ENCODE results near the gene CDYL. TPM values are rescaled to one million over a fixed set of nuclear protein-coding genes. Genes with fewer than 3 reads are reported as not detected.

CDYL gene
- polyA plus RNA-seq, 1 experiment, result 21.9 TPM

DNA sequence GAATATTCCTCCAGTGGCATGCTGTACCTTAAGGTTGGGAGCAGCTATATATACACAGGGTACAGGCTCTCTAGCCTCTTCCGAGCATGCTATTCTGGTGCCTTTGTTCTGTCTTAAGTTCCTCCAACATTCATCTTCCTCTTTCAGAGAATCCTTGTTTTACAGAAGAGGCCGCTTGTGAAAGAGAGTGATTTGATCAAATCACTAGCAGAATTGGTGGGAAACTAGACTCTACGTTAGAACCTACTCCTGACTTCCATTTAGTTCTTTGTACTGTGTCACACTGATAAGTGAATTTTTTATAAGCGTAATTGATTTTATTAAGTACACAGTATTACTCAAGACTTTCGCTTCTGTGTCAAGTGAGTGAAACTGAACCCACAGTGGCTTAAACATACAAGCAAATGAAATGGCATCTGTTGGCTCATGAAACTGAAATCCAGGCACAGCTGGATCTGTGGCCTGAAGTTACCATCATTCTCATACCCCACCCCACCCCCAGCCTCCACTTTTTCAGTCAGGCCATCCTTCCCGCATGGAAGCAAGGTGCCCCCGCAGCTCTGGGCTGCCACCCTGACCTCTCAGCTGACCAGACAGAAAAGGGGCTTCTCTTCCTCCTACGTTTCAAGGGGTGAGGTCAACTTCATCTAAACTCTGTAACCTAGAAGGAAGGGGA lies 125.3 kb downstream of the CDYL start:
- DNase-seq (ENCODE audit: low read depth), result no peak
- Histone ChIP-seq H3K36me3 (ENCODE audit: control insufficient read depth, insufficient read depth, low read length) (peaks cover 2% of the 10 kb centered on the region; the same call in 1 of the 2 replicates), H3K27me3 (ENCODE audit: control insufficient read depth, insufficient read depth, low read length) (no peaks in the 10 kb centered on the region), H3K4me3 (ENCODE audit: low read depth, low read length) (no peak overlapping the region)
- no peak for TF ChIP-seq CTCF (IDR thresholded peaks at IDR 0.05; ENCODE audit: insufficient read depth, low read depth, low read length)
- POLR2A ChIA-PET, result no interaction called here
- CTCF ChIA-PET, result no interaction called here

GRCh38 chr6:4902363-4902762 lies 126.2 kb downstream of the CDYL start:
- no peaks in the 10 kb centered on the region for H3K27me3 ChIP-seq (ENCODE audit: control insufficient read depth, insufficient read depth, low read length)
- ChIA-PET CTCF (interaction anchor here (0.7 kb wide), 1 partner anchor 26 kb away, joined by 3 read pairs; no protein-coding TSS in a partner anchor), POLR2A (no interaction called here)
- no peak for TF ChIP-seq CTCF (IDR thresholded peaks at IDR 0.05; ENCODE audit: insufficient read depth, low read depth, low read length)
- no peak overlapping the region for H3K4me3 ChIP-seq (ENCODE audit: low read depth, low read length)
- DNase-seq (ENCODE audit: low read depth), result no peak
- H3K36me3 ChIP-seq (ENCODE audit: control insufficient read depth, insufficient read depth, low read length), result peaks cover 2% of the 10 kb centered on the region; the same call in 1 of the 2 replicates

DNA sequence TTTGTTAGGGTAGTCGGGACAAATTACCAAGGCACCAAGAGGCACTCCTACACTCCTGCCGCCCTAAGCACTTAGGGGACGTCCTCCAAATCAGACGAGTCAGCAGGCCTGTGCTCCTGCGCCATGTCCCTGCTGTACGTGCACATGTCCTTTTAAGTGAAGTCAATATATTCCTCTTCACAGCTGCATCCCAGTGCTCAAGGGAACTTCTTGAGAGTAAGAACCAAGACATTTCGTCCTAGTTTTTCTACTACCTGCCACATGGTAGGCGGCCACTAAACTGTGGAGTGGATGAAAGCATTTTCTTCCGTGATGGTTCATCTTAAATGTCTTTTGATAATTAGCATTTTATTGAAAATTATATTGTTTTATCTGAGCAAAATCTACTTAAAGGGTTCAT lies 126.9 kb downstream of the CDYL start:
- no peak overlapping the region for H3K4me3 ChIP-seq (ENCODE audit: low read depth, low read length)
- ChIA-PET CTCF (no interaction called here), POLR2A (no interaction called here)
- no peak for TF ChIP-seq CTCF (IDR thresholded peaks at IDR 0.05; ENCODE audit: insufficient read depth, low read depth, low read length)
- peaks cover 2% of the 10 kb centered on the region; the same call in 1 of the 2 replicates for H3K36me3 ChIP-seq (ENCODE audit: control insufficient read depth, insufficient read depth, low read length)
- no peak for DNase-seq (ENCODE audit: low read depth)
- H3K27me3 ChIP-seq (ENCODE audit: control insufficient read depth, insufficient read depth, low read length), result no peaks in the 10 kb centered on the region

DNA sequence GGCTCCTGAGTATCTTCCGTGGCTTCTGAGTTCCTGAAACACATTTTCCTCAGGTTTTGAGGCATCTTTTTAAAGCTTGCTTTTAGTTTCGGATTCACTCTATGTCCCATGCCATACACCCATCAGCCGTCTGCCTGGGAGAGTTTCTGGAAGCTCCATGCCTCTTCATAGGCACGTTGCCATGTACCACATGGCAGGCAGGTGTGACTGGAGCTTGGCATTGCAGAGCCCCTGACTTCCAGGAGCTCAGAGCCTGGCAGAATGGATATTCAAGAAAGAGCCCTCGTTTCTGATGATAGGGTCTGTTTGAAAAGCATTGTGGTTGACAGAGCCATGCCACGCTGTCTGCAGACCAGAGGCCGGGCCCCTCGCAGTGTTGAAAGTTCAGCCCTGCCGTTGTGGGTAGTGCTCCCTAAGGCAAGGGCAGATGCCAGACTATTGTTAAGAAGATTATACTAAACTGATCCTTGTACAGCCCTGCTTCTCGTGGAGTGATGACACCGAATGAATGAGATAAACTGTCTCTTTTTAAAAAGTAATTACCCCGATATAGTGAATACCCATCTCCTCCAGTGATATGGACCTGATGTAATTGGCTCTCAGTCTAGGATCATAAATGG lies 127.7 kb downstream of the CDYL start:
- CTCF ChIA-PET, result no interaction called here
- no peaks in the 10 kb centered on the region for H3K27me3 ChIP-seq (ENCODE audit: control insufficient read depth, insufficient read depth, low read length)
- peaks cover 2% of the 10 kb centered on the region; the same call in 1 of the 2 replicates for H3K36me3 ChIP-seq (ENCODE audit: control insufficient read depth, insufficient read depth, low read length)
- DNase-seq (ENCODE audit: low read depth), result no peak
- no peak for TF ChIP-seq CTCF (IDR thresholded peaks at IDR 0.05; ENCODE audit: insufficient read depth, low read depth, low read length)
- H3K4me3 ChIP-seq (ENCODE audit: low read depth, low read length), result no peak overlapping the region
- POLR2A ChIA-PET, result no interaction called here

- peaks cover 2% of the 10 kb centered on the region; the same call in 1 of the 2 replicates for H3K36me3 ChIP-seq (ENCODE audit: control insufficient read depth, insufficient read depth, low read length)
- DNase-seq (ENCODE audit: low read depth), result no peak
- TF ChIP-seq CTCF (IDR thresholded peaks at IDR 0.05; ENCODE audit: insufficient read depth, low read depth, low read length), result no peak
- H3K4me3 ChIP-seq (ENCODE audit: low read depth, low read length), result no peak overlapping the region
- CTCF ChIA-PET, result no interaction called here
- POLR2A ChIA-PET, result no interaction called here
- no peaks in the 10 kb centered on the region for H3K27me3 ChIP-seq (ENCODE audit: control insufficient read depth, insufficient read depth, low read length)
Observed at GRCh38 chr6:4904461-4905025, 128.3 kb downstream of the CDYL start.
